OCI-LY7 (cell line): ENCODE measurements around the gene PHYKPL. TPM values are rescaled to one million over a fixed set of nuclear protein-coding genes. Genes with fewer than 3 reads are reported as not detected.

Experiments
- BruUV-seq: library from RNA; stranded (reverse); fragments of 400-500 nt; replicated peaks from 2 replicates; lab custom pipeline; 2021; lab: Mats Ljungman, UMichigan
- CTCF ChIA-PET: fragments of 300-600 bp; sonication (Branson Sonifier 250); formaldehyde crosslinking; loops from one replicate; lab custom pipeline; 2022; ENCODE audit warnings: antibody characterized with exemption; ENCODE audit not compliant: unreplicated experiment; lab: Charles Lee
- POLR2A ChIA-PET: fragments of 300-600 bp; sonication (Branson Sonifier 250); formaldehyde crosslinking; loops from one replicate; lab custom pipeline; 2022; ENCODE audit warnings: antibody characterized with exemption; lab: Charles Lee
- DNase-seq: peaks from one replicate; pipeline ENCODE4 v3.0.0-alpha.2; 2015; ENCODE audit warnings: low spot score
- H2AFZ ChIP-seq: fragments of 200-600 bp; sonication (generic), shearing (Covaris generic); 2 replicates; pipeline ENCODE4 v1.6.1; 2014; ENCODE audit warnings: mild to moderate bottlenecking, antibody characterized with exemption, low read length, moderate library complexity
- H3K27ac ChIP-seq: fragments of 200-600 bp; sonication (generic); 2 replicates; pipeline ENCODE4 v1.5.1; 2014; ENCODE audit warnings: mixed run types, low read depth, mild to moderate bottlenecking, moderate library complexity, low read length, inconsistent platforms; ENCODE audit not compliant: poor library complexity, severe bottlenecking
- H3K36me3 ChIP-seq: fragments of 200-600 bp; sonication (generic); 2 replicates; pipeline ENCODE4 v1.6.1; 2014; ENCODE audit warnings: mild to moderate bottlenecking, antibody characterized with exemption, low read length, moderate library complexity, mixed read lengths; ENCODE audit not compliant: insufficient read depth
- H3K4me1 ChIP-seq: fragments of 200-600 bp; sonication (generic); 2 replicates; pipeline ENCODE4 v1.5.1; 2014; ENCODE audit warnings: mild to moderate bottlenecking, low read length; ENCODE audit not compliant: insufficient read depth, poor library complexity, severe bottlenecking
- H3K4me2 ChIP-seq: fragments of 200-600 bp; sonication (generic); 2 replicates; pipeline ENCODE4 v1.6.1; 2014; ENCODE audit warnings: mild to moderate bottlenecking, low read length
- H3K4me3 ChIP-seq: fragments of 200-600 bp; sonication (generic); 2 replicates; pipeline ENCODE4 v1.5.1; 2014; ENCODE audit warnings: mild to moderate bottlenecking, low read depth, low read length; ENCODE audit not compliant: poor library complexity, severe bottlenecking
- H3K79me2 ChIP-seq: fragments of 200-600 bp; sonication (generic); 2 replicates; pipeline ENCODE4 v1.6.1; 2016; ENCODE audit warnings: low read depth, mild to moderate bottlenecking, low read length, moderate library complexity, mixed read lengths; ENCODE audit not compliant: insufficient read depth
- H3K9me2 ChIP-seq: fragments of 200-600 bp; sonication (generic); 2 replicates; pipeline ENCODE4 v1.6.1; 2016; ENCODE audit warnings: mild to moderate bottlenecking, low read length, mixed read lengths; ENCODE audit not compliant: insufficient read depth
- H3K9me3 ChIP-seq: fragments of 200-600 bp; sonication (generic); 2 replicates; pipeline ENCODE4 v1.6.1; 2014; ENCODE audit warnings: mild to moderate bottlenecking, mixed run types, low read length, mixed read lengths
- H4K20me1 ChIP-seq: fragments of 200-600 bp; sonication (generic); 2 replicates; pipeline ENCODE4 v1.6.1; 2014; ENCODE audit warnings: mild to moderate bottlenecking, antibody characterized with exemption, low read length, moderate library complexity, mixed read lengths; ENCODE audit not compliant: insufficient read depth
- CTCF ChIP-seq: fragments of 200-600 bp; sonication (generic); conservative IDR thresholded peaks from 2 replicates; pipeline ENCODE4 v1.5.1; 2014; ENCODE audit warnings: mild to moderate bottlenecking, antibody characterized with exemption, low read length, moderate library complexity, mixed read lengths
- EZH2phosphoT487 ChIP-seq: fragments of 200-600 bp; sonication (generic); IDR thresholded peaks from 2 replicates; pipeline ENCODE4 v1.6.1; 2018; ENCODE audit warnings: low read depth, borderline replicate concordance, mild to moderate bottlenecking, mixed run types, antibody characterized with exemption, low read length, moderate library complexity, mixed read lengths
- intact Hi-C: fragments of 100-400 bp; cut with micrococcal nuclease; formaldehyde crosslinking; loops from one replicate; pipeline ENCODE4 v1.10.0; 2022; ENCODE audit not compliant: unreplicated experiment
- total RNA-seq, 2 experiments: library from RNA; depleted of rRNA in 1 of 2; stranded (reverse); fragments of >200 nt in 1 of 2; shearing (Covaris generic) in 1 of 2; gene quantifications; 2 replicates each; pipeline ENCODE4 v1.2.3, GENCODE V29; 2014 to 2022

The PHYKPL gene
- total RNA-seq, 2 experiments from 2014 or later = 86.3 to 146 TPM

GRCh38 chr5:178191661-178192060 is 40.9 kb downstream of the PHYKPL start:
- POLR2A ChIA-PET = no interaction called here
- CTCF ChIA-PET = no interaction called here
- H3K4me2 ChIP-seq = no peak overlapping the region
- H2AFZ ChIP-seq = no peak overlapping the region
- H3K79me2 ChIP-seq = no peaks in the 10 kb centered on the region
- no TSS peak for BruUV-seq
- intact Hi-C loops = no loop called here
- no peak for DNase-seq
- H3K36me3 ChIP-seq = no peaks in the 10 kb centered on the region
- TF ChIP-seq EZH2phosphoT487 = no peak
- TF ChIP-seq CTCF = no peak
- H4K20me1 ChIP-seq = no peaks in the 10 kb centered on the region
- H3K4me1 ChIP-seq = no peaks in the 10 kb centered on the region
- H3K9me2 ChIP-seq = no peaks in the 10 kb centered on the region
- H3K4me3 ChIP-seq = no peak overlapping the region
- H3K9me3 ChIP-seq = no peaks in the 10 kb centered on the region
- no peak overlapping the region for H3K27ac ChIP-seq

GRCh38 chr5:178189433-178189832 is 43.2 kb downstream of the PHYKPL start:
- no peaks in the 10 kb centered on the region for H3K9me2 ChIP-seq
- H3K4me1 ChIP-seq = no peaks in the 10 kb centered on the region
- intact Hi-C loops = no loop called here
- DNase-seq = no peak
- POLR2A ChIA-PET = interaction anchor here (0.6 kb wide), 1 partner anchor 1821 kb away, joined by 3 read pairs; no protein-coding TSS in a partner anchor
- no peaks in the 10 kb centered on the region for H3K36me3 ChIP-seq
- H3K4me3 ChIP-seq = no peak overlapping the region
- no peak overlapping the region for H3K27ac ChIP-seq
- CTCF ChIA-PET = no interaction called here
- H2AFZ ChIP-seq = no peak overlapping the region
- H3K4me2 ChIP-seq = no peak overlapping the region
- no peak for TF ChIP-seq EZH2phosphoT487
- no peak for TF ChIP-seq CTCF
- no TSS peak for BruUV-seq
- H4K20me1 ChIP-seq = no peaks in the 10 kb centered on the region
- no peaks in the 10 kb centered on the region for H3K9me3 ChIP-seq
- no peaks in the 10 kb centered on the region for H3K79me2 ChIP-seq

- intact Hi-C loops = no loop called here
- Histone ChIP-seq H3K9me2 (no peaks in the 10 kb centered on the region), H3K4me1 (peaks cover 6% of the 10 kb centered on the region), H3K79me2 (no peaks in the 10 kb centered on the region), H3K9me3 (no peaks in the 10 kb centered on the region), H4K20me1 (no peaks in the 10 kb centered on the region), H2AFZ (no peak within 1 kb of the TSS), H3K4me2 (no peak within 1 kb of the TSS), H3K27ac (no peak within 1 kb of the TSS), H3K36me3 (no peaks in the 10 kb centered on the region), H3K4me3 (no peak within 1 kb of the TSS)
- TF ChIP-seq CTCF (no peak), EZH2phosphoT487 (no peak)
- POLR2A ChIA-PET = no interaction called here
- BruUV-seq = no TSS peak
- CTCF ChIA-PET = no interaction called here
- DNase-seq = no peak
Measured at GRCh38 chr5:178187014-178187413, 45.6 kb downstream of the PHYKPL start, which contains the start of gene GMCL2. TSS of gene GMCL2 (minus strand) at chr5:178187371. CDS start at chr5:178187299, 72 bp downstream.
